NCI-H510A treated with DMSO at 0.1 percent for 48 hours (cell line): Measurements from ENCODE around the gene P2RX2.

ENCODE experiments used
- DNase-seq: peaks from one replicate; lab custom pipeline; 2025; lab: John Stamatoyannopoulos, UW

P2RX2 gene

DNA sequence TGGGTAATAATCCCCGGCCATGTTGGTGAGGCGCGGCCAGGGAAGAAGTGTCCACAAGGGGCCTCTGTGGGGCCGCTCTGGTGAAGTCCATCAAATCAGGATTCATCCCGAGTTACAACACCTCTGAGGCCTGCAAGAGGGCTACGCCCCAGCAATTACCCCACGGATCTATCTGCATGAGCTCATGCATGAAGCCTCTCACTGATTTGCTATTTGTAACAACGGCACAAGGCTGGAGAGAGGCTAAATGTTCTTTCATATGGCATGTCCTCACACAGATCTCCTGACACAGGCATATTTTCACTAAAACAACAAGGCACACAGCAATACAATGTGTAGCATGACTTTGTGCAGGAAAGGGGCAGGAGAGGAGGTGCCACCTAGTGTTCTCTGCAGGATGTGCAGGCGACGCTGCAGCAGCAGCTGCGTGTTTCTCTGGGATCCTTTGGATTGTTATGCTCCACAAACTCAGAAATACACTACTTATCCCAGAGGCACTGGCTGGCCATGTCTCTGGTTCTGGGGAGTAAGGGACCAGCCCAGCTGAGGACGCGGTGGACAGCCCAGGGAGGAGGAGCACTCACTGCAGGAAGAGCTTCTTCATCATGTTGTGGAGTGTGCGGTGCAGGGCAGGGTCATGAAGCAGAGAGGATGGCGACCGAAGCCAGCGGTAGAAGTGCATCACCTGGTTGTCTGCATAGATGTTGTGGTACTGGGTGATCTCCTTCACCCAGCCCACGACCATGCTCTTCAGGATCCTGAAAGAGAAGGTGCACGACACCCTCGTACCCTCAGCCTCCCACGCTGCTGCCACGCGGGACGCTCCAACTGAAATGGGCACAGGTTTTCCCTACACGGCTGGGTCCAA, 20.2 kb downstream of the P2RX2 start:
- peak; percentile 32 for DNase-seq

DNA sequence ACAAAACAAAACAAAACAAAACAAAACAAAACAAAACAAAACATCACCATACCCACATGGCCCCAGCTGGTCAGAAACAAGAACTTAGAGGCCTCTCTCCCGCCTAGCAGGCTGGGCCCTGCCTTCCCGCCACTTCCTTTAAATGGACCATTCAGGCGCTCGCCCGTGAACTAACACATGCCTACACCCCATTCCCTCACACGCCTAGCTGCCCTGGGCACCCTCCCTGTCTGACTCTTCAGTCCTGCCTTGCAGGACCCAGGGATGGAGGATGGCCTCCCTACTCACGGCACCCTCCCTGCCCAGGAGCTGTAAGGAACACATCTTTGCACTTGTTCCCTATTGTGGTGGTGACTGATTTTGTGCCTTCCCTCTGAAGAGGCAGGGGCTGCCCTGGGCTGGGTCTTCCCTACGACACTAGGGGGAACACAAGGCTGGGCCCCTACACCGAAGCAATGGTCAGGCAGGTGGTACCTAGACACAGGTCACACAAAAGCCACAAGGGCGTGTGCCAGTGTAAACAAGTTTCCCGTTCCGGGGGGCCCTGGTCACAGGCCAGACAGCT, 21.5 kb downstream of the P2RX2 start:
- no peak for DNase-seq

DNA sequence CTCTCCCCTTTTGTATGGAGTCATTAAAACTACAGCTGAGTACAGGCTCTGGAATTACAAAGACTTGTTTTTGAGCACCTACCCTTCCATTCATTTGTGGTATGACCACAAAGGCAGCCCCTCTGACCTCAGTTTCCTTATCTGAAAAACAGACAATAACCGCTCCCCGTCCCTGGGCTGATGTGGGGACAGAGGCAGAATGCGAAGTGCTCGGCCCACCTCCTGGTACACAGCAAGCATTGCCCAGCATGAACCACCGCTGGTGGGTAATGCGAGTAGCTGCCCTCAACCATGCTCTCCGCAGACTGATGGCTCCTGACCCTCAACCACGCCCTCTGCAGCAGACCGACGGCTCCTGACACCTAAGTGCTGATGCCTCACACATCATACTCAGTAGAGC, 22.4 kb downstream of the P2RX2 start:
- no peak for DNase-seq

DNA sequence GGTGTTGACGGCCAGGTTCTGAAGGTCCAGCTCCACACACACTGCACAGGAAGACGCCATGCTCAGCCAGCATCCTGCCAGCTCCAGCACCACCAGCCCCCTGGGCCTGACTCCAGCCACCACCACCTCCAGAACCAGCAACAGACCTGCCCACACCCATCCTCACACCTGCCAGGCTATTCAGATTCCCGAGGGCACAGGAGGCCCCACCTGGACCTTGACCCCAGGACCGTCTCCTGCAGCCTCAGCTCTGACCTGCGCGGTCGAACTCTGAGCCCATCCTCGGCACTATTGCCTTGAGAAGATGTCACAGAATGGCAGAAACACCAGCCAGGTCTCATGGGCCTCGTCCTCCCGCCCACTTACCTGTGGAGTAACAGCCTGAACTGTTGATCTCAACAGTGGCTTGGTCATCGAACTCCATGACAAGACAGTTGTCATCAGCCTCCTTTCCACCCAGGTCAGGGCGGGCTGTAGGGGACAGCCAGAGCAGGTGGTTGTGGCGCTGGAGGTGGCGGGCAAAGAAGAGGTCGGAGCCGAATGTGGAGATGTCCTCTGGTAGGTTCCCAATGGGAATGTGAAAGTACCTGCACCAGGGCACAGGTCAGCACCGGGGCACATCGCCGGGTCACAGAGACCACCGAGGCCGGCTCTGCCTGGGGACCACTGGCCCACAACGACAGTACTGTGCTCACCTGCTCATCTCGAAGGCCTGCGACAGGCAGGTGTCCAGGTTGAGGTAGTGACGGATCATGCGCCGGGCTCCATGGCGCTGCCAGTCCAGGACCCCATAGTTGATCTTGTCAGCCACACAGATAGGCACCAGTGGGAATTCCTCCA, 23.5 kb downstream of the P2RX2 start:
- DNase-seq = no peak

DNA sequence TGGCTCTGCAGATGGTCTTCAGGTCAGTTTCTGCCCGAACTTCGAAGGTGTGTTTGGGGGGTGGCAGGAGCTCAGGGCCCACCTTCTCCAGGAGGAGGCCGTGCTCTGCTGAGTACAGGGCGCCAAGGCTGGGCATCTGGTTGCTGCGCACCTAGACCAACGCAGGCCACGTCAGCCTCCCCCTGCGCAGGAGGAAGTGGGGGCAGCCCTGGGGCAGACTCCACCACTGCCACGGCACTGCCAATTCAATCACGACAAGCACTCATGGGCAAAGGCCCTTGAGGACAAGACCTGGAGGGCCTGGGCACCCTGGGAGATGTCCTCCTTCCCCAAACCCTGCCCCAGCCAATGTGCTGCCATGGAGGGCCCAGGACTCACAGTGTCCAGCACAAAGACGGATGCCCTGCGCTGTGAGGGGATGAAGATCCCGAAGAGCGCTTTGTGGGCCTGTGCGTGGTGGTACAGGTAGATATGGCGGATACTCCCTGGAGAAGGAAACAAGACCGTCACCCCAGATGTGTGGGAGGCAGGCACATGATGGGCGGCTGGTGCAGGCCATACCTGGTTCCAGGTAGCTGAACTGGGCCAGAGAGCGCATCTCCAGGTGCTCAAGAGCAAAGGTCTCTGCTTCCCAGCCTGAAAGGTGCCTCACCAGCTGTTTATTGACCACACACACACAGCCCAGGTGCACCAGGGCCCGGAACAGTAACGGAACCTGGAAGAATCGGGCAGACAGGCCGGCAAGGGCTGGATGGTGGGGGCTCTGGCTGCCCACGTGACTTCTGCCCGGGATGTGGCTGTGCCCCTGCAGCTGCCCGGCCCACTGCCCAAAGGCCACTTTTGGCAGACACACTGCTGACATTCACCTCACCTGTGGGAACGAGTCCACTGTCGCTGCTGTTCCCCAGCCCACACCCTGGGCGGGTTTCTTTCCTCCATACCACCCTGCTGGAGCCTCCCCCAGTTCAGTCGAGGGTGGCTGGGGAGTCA, 24.6 kb downstream of the P2RX2 start:
- no peak for DNase-seq

DNA sequence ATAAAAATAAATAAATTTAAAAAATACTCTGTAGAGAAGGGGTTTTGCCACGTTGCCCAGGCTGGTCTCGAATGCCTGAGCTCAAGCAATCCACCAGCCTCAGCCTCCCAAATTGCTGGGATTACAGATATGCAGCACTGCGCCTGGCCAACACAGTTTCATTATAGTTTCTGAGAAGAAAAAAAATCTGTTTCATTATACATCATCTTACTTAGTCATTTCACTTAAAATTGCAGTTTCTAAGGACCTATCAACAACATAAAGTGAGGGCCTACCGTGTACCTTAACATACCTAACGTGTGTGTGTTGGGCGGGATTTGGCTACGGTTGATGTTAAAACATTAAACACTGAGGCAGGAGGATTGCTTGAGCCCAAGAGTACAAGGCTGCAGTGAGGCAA, 28.3 kb downstream of the P2RX2 start:
- no peak for DNase-seq

DNA sequence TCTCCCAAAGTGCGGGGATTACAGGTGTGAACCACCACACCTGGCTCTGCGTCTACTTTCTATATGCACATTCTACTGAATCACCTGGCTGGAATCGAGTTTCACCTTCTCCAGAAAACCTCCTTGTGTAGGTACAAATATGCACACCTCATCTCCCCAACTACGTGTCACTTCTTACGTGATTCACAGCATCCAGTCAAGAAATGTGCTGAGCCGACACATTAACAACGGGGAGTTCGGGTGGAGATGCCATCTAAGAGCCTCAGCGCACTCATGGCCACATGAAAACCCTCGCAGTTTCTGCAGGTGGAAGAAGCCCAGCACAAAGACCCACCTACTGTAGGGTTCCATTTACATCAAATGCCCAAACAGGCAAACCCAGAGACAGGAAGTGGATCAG, 29.3 kb downstream of the P2RX2 start:
- DNase-seq = no peak

DNA sequence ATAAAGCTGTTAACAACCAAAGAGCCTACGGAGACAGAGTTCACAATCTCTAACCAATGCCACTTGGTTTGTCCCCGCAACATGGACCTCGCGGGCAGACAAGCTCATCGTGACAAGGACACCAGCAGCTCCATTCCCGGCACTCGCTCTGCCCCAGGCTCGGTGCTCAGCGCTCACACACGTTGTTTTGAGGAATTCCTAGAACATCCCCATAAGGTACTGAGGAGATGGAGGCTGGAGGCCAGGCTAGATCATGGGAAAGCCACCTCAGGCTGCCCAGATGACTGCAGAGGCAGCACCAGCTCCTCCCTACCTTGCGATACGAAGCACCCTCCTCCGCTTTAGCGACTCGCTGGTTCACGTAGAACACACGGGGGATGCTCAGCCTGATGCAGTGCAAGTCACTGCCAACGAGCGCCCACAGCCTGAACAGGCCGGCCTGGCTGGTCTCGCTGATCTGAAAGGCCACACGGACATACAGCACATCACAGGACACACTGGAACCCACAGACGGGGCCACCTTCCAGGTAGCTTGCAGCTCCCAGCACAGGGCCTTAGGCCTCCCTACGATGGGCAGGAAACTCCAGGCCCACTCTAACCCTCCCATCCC, 30.1 kb downstream of the P2RX2 start:
- DNase-seq = no peak

DNA sequence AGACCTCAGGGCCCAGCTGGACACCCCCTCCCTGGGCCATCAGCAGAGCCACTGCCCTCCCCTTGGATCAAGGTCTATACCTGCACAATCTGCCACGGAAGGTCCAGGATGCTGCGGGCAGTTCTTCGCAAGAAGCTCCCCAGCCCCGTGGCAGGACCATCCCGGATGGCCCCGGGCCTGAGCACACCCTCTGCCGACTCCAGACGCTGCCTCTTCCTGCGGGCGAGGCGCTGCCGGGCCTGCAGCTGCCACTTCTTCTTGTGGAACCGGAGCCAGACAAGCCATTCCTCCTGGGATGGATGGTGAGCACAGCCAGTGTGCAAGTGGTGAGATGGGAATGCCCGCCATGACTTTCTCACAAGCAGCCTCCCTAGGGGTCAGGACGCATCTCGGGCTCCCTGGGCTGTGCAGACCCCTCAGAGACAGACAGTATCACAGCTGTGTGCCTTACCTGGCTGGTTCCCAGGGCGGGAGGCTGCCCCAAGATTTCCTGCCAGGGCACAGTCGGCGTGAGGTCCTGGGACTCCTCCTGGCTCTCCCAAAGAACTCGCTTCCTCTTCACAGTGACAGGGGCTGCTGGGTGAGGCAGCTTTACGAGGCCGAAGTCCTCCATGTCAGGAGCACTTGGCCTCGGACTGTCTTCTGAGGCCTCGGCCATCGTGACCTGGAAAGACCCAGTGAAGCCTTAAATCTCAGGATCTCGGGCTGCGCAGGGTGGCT, 30.8 kb downstream of the P2RX2 start:
- DNase-seq = no peak

DNA sequence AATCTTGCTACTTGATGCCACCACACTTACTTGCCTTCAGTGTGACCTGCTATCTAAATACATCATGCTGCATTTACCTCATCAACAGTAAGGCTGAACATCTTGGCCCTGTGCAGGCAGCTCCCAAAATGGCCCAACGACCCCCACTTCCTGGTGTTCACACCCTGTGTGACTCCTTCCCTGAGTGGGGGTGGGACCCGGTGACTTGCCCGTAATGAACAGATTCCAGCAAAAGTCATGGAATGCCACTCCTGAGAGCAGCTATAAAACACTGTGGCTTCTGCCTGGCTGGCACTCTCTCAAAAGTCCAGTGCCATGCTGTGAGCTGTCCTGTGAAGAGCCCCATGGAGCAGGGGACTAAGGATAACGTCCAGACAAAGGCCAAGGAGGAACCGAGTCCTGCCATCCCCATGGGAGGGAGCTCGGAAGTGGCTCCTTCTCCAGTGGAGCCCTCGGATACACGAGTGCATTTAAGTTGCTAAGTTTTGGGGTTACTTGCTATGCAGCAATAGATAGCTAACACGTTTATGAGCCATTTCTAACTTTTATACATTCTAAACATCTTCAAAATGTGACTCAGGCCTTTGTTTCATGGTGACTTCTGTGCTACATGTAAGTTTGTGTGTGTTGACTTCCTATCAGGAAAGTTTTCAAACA, 33.0 kb downstream of the P2RX2 start:
- DNase-seq = peak; percentile 99

DNA sequence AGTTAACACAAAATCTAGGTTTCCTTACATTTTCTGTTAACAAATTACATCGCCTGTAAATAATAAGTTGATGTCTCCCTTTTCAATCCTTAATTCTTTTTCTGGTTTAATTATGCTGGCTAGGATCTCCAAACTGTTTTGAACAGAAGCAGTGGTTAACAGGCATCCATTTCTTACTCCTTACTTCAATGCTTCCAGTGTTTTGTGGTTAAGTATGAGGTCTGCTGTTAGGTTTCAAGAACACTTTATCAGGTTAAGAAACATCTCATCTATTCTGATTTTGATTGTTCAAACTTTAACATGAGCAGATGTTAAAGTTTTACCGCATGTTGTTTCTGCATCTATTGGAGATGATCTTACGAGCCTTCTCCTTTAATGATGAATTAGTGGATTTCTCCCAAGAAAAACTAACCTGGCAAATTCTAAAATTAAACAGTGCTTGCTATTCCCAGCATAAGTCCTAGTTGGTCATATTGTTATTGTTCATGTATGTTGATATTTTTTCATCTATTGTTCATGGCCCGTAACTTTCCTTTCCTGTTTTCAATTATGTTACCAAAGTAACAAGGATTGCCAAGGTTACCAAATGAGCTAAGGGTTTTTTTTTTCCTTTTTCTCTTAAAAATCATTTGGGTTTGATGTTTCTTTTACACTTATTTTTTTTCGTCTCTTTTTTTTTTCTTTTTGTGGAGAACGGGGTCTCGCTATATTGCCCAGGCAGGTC, 35.2 kb downstream of the P2RX2 start:
- no peak for DNase-seq

DNA sequence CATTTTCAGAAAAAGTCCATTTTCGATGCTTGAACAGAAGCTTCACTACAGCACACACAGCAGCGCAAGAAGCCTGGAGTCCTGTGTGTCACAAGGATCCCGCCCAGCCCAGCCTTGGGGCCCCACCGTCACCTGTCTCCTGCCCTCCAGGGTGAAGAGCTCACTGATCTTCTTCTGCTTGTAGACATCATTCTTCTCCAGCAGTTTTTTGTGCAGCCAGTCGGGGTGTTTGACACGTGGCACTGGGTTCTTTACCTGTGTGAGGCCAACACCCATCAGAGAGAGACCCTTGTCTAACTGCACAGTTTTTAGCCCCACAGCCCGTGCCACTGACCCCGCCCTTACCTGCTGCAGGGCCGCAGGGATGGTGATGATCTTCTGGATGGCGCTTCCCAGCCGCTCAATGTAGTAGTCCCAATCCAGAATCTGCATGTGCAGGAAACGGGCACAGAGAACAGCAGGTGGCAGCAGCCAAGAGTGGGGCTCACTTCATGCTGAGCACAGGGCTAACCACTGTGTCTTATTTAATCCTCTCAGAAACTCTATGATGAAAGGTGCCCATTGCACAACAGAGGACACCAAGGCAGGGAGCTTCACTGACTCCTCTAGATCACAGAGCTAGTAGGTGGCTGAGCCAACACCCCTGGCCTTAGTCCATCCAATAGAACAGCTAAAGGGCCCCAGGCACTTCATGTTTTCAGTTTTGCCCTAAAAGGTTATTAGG, 38.6 kb downstream of the P2RX2 start:
- no peak for DNase-seq

DNA sequence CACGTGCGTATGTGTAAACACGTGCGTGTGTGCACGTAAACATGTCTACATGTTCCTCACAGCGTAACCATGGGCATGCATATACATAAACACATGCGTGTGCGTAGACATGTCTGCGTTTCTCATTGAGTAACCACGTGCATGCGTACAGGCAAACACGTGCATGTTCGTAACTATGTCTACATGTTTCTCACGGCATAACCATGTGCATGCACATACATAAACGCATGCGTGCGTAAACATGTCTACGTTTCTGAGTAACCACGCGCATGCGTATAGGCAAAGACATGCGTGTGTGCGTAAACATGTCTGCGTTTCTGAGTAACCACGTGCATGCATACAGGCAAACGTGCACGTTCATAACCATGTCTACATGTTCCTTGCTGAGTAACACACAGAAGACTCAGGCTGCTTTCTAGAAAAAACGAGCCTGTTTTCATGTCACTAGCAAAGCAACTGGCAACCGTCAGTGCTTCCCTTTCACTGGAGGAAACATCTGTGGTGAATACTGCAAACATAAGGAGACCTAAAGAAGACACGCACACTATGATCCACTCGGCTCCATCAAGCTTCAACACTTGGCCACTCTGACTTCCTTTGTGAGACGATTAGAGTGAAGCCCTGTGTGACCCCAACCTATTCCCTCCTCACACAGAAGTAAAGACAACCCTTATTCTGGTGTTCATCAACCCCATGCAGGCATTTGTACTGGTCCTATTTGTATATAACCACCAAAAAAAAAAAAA, 39.7 kb downstream of the P2RX2 start:
- DNase-seq = no peak

DNA sequence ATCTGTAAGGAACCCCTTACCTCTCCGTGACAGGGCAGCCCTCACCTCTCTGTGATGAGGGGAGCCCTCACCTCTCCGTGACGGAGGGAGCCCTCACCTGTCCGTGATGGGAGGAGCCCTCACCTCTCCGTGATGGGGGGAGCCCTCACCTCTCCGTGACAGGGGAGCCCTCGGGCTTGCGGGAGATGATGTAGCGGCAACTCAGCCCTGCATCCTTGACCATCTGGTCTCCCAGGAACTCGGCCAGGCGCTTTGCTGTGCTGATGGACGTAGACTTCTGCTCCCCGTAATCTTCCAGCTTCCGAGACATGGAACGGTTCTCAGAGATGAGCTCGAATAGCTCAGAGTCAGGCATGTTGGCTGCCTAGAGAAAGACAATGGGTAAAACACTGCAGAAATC, 40.6 kb downstream of the P2RX2 start:
- DNase-seq = no peak

DNA sequence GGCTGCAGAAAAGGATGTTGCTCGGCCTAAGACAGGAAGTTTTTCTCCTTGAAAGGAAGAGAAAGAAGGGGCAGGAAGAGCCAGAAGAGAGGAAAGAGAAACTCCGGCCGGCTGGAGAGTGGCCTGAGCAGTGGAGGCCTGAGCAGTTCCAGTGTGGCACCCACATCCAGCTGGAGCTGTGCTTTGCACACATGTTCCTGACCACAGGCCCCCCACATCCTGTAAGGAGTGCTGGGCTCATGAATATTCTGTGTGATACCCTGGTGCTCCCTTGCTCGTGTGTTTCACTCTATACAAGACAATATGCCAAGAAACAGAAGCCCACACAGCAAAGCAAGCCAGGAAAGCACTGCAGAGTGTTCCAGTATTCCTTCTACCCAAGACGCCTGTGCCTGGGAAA, 41.5 kb downstream of the P2RX2 start:
- DNase-seq = no peak

DNA sequence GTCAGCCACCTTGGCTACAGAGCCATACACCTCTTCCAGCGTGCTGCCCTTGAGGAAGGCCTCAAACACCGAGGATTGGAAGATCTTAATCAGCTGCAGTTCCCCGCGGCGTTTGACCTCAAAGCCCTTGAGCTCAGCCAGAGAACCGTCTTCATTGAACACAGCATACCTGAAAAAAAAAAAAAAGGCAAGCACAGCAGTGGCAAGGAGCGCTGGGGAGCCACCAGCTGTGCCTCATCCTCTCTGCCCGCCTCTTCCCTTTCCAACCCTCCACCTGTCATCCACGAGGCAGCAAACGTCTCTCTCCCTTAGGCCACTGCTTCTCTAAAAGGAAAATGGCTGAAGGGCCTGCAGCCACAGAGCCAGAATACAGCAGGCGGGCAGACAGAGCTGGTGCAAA, 42.4 kb downstream of the P2RX2 start:
- no peak for DNase-seq

DNA sequence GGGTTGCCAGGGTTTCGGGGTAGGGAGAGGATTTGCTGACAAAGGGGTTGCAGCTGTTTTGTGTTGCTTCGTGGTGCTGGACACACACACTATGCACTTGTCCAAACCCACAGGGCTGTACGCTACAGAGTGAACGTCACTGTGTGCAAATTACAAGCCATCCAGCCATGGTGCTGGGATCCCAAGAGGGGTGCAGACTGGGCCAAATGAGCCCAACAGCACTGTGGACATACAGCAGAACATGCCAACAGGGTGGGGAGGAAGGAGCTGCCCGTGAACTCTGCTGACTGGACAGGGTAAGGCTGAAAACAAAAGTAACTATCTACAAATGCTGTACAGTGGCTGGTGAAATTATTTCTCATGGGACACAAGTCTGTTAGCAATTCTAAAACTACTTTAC, 43.4 kb downstream of the P2RX2 start:
- DNase-seq = no peak
